HepG2 (cell line): ENCODE measurements around the gene LRRC45. TPM values are rescaled to one million over a fixed set of nuclear protein-coding genes. Genes with fewer than 3 reads are reported as not detected.

Experiments used
- ATAC-seq: fragments of 200-7000 bp; cut with Tn5 transposase; 3 replicates; pipeline ENCODE4 v1.9.1; 2020; ENCODE audit warnings: mild to moderate bottlenecking, moderate library complexity
- BruUV-seq: library from RNA; stranded (reverse); fragments of 400-500 nt; replicated peaks from 2 replicates; lab custom pipeline; 2021; lab: Mats Ljungman, UMichigan
- CTCF ChIA-PET: fragments of 300-600 bp; formaldehyde crosslinking; extraction: SDS; loops from one replicate; lab custom pipeline; 2021; ENCODE audit warnings: low total read pairs, inconsistent platforms, low intra/inter-chr PET ratio; lab: Yijun Ruan, JAX
- POLR2A ChIA-PET: fragments of 350-600 bp; sonication (Branson Sonifier 250); formaldehyde crosslinking; loops from one replicate; lab custom pipeline; 2020; ENCODE audit warnings: antibody characterized with exemption, inconsistent platforms; lab: Yijun Ruan, JAX
- DNase-seq: peaks from one replicate; pipeline ENCODE4 v3.0.0-alpha.2; 2015; ENCODE audit warnings: low spot score
- FAIRE-seq: peaks from 3 replicates; lab custom pipeline; 2011; peaks lifted over from hg19 to GRCh38; lab: Jason Lieb, UNC
- H2AFZ ChIP-seq: one replicate; pipeline ENCODE4 v1.6.1; 2011; ENCODE audit warnings: low read length, inconsistent platforms
- H3K27ac ChIP-seq: fragments of 300-600 bp; 3 replicates; pipeline ENCODE4 v1.8.0; 2011; ENCODE audit warnings: mixed run types, mild to moderate bottlenecking, mixed read lengths, low read length, inconsistent platforms; ENCODE audit not compliant: insufficient read depth; ENCODE audit errors: extremely low read length
- H3K27me3 ChIP-seq, 2 experiments: fragments of 200-600 bp in 1 of 2; 2 replicates in 1 of 2; 3 replicates in 1 of 2; pipeline versions ENCODE4 v1.6.0 to v1.8.0; 2011; ENCODE audit warnings: low read length in 2 of 2, mild to moderate bottlenecking in 2 of 2, moderate library complexity in 2 of 2, inconsistent platforms in 1 of 2; ENCODE audit not compliant: insufficient read depth in 2 of 2, control insufficient read depth in 1 of 2
- H3K36me3 ChIP-seq, 2 experiments: fragments of 200-600 bp in 1 of 2; replicated peaks in 1 of 2; 2 replicates in 1 of 2; 3 replicates in 1 of 2; pipeline versions ENCODE4 v1.5.1 to v1.8.0; 2011; ENCODE audit warnings: low read length in 2 of 2, inconsistent platforms in 1 of 2; ENCODE audit not compliant: insufficient read depth in 2 of 2, control insufficient read depth in 1 of 2
- H3K4me1 ChIP-seq: 2 replicates; pipeline ENCODE4 v1.5.1; 2012; ENCODE audit warnings: low read length, inconsistent platforms; ENCODE audit not compliant: insufficient read depth
- H3K4me2 ChIP-seq: 2 replicates; pipeline ENCODE4 v1.6.0; 2011; ENCODE audit warnings: low read depth, low read length, inconsistent platforms
- H3K4me3 ChIP-seq, 3 experiments: fragments of 200-600 bp in 1 of 3; sonication (generic), shearing (Covaris generic) in 1 of 3; replicated peaks in 1 of 3; 2 replicates each; pipeline ENCODE4 v1.5.1; 2011 to 2016; ENCODE audit warnings: low read length in 3 of 3, inconsistent platforms in 2 of 3, low read depth in 2 of 3, mild to moderate bottlenecking in 2 of 3, control low read depth in 1 of 3, mixed read lengths in 1 of 3; ENCODE audit not compliant: insufficient read depth in 1 of 3
- H3K79me2 ChIP-seq: one replicate; pipeline ENCODE4 v1.6.1; 2011; ENCODE audit warnings: low read length, inconsistent platforms; ENCODE audit not compliant: insufficient read depth
- H3K9ac ChIP-seq: 2 replicates; pipeline ENCODE4 v1.6.0; 2011; ENCODE audit warnings: mild to moderate bottlenecking, low read depth, low read length, inconsistent platforms; ENCODE audit not compliant: insufficient read depth
- H3K9me3 ChIP-seq: 2 replicates; pipeline ENCODE4 v1.5.1; 2012; ENCODE audit warnings: mild to moderate bottlenecking, low read length
- H4K20me1 ChIP-seq: 2 replicates; pipeline ENCODE4 v1.6.0; 2011; ENCODE audit warnings: inconsistent platforms, mild to moderate bottlenecking, low read length, moderate library complexity; ENCODE audit not compliant: insufficient read depth
- AKAP8 ChIP-seq: sonication (generic); formaldehyde crosslinking; IDR thresholded peaks from 2 replicates; pipeline ENCODE4 v1.5.1; 2020; ENCODE audit warnings: mild to moderate bottlenecking, missing genetic modification reagents
- ARNT ChIP-seq: fragments of 450-650 bp; IDR thresholded peaks from 2 replicates; pipeline ENCODE4 v1.6.1; 2017
- FIP1L1 ChIP-seq: fragments of 200-400 bp; formaldehyde crosslinking; IDR thresholded peaks from 2 replicates; pipeline ENCODE4 v1.6.1; 2018; ENCODE audit warnings: low read depth, mild to moderate bottlenecking, low read length, moderate library complexity, borderline replicate concordance; ENCODE audit not compliant: insufficient read depth
- FOXO1 ChIP-seq: sonication (generic); formaldehyde crosslinking; IDR thresholded peaks from 2 replicates; pipeline ENCODE4 v1.4.0; 2020; ENCODE audit warnings: missing genetic modification reagents
- GMEB2 ChIP-seq: IDR thresholded peaks from 2 replicates; pipeline ENCODE4 v1.6.1; 2016; ENCODE audit warnings: missing biosample characterization, missing genetic modification reagents, low read depth
- HIC2 ChIP-seq: sonication (generic); formaldehyde crosslinking; IDR thresholded peaks from 2 replicates; pipeline ENCODE4 v1.9.0; 2022; ENCODE audit warnings: low read depth, missing genetic modification reagents
- ISL2 ChIP-seq: sonication (generic); formaldehyde crosslinking; IDR thresholded peaks from 2 replicates; pipeline ENCODE4 v1.5.0; 2020; ENCODE audit warnings: missing genetic modification reagents
- MAFF ChIP-seq: IDR thresholded peaks from 2 replicates; pipeline ENCODE4 v1.6.1; 2011; ENCODE audit warnings: low read depth, low read length, improper control_type of control experiment
- NR2F1 ChIP-seq, 2 experiments: fragments of 450-650 bp in 1 of 2; formaldehyde crosslinking in 1 of 2; IDR thresholded peaks; 2 replicates each; pipeline versions ENCODE4 v1.5.0 to v1.6.1; 2016 to 2020; ENCODE audit warnings: mild to moderate bottlenecking in 1 of 2, missing compliant biosample characterization in 1 of 2, missing genetic modification reagents in 1 of 2, moderate library complexity in 1 of 2
- PHB2 ChIP-seq: fragments of 450-650 bp; IDR thresholded peaks from 2 replicates; pipeline ENCODE4 v1.6.1; 2018; ENCODE audit not compliant: partially characterized antibody
- POLR2AphosphoS5 ChIP-seq: IDR thresholded peaks from 2 replicates; pipeline ENCODE4 v1.6.1; 2012; ENCODE audit warnings: low read depth, low read length
- POLR2G ChIP-seq: fragments of 200-400 bp; formaldehyde crosslinking; IDR thresholded peaks from 2 replicates; pipeline ENCODE4 v1.6.1; 2018; ENCODE audit warnings: mild to moderate bottlenecking, low read depth, low read length, moderate library complexity
- SOX5 ChIP-seq: IDR thresholded peaks from 2 replicates; pipeline ENCODE4 v1.6.1; 2016; ENCODE audit warnings: borderline replicate concordance
- SP5 ChIP-seq: IDR thresholded peaks from 2 replicates; pipeline ENCODE4 v1.6.1; 2016; ENCODE audit warnings: low read depth, borderline replicate concordance
- TBP ChIP-seq: sonication (generic); formaldehyde crosslinking; IDR thresholded peaks from 2 replicates; pipeline ENCODE4 v1.5.0; 2020; ENCODE audit warnings: missing genetic modification reagents
- YY1 ChIP-seq: IDR thresholded peaks from 2 replicates; pipeline ENCODE4 v1.6.1; 2011; ENCODE audit warnings: low read length, low read depth, moderate library complexity, mild to moderate bottlenecking; ENCODE audit not compliant: insufficient read depth, insufficient replicate concordance
- ZC3H13 ChIP-seq: sonication (generic); formaldehyde crosslinking; IDR thresholded peaks from 2 replicates; pipeline ENCODE4 v1.8.1; 2023; ENCODE audit warnings: mild to moderate bottlenecking, missing genetic modification reagents, moderate library complexity
- ZNF160 ChIP-seq: sonication (generic); formaldehyde crosslinking; IDR thresholded peaks from 2 replicates; pipeline ENCODE4 v1.8.0; 2022; ENCODE audit warnings: mild to moderate bottlenecking, inconsistent platforms, missing genetic modification reagents
- ZNF205 ChIP-seq: IDR thresholded peaks from 2 replicates; pipeline ENCODE4 v1.6.1; 2018; ENCODE audit warnings: missing biosample characterization, missing genetic modification reagents
- ZNF746 ChIP-seq: sonication (generic); formaldehyde crosslinking; IDR thresholded peaks from 2 replicates; pipeline ENCODE4 v1.8.0; 2022; ENCODE audit warnings: mild to moderate bottlenecking, missing genetic modification reagents
- ZNF790 ChIP-seq: sonication (generic); formaldehyde crosslinking; IDR thresholded peaks from 2 replicates; pipeline ENCODE4 v1.8.0; 2022; ENCODE audit warnings: missing genetic modification reagents, mild to moderate bottlenecking, borderline replicate concordance
- ZNF816 ChIP-seq: sonication (generic); formaldehyde crosslinking; IDR thresholded peaks from 2 replicates; pipeline ENCODE4 v1.8.0; 2022; ENCODE audit warnings: missing genetic modification reagents, mild to moderate bottlenecking, borderline replicate concordance
- WGBS: methylation state at CpG from one replicate; pipeline ENCODE4 v1.1.6; 2017; ENCODE audit warnings: low lambda C conversion rate; 5-methylcytosine and 5-hydroxymethylcytosine counted together
- in situ Hi-C: cut with HindIII; loops from 2 replicates; pipeline ENCODE4 v1.10.0; 2017; ENCODE audit warnings: low pct_unique_long_range_greater_than_20kb; ENCODE audit not compliant: extremely low pct_ligation_motif_present
- intact Hi-C: fragments of 100-400 bp; cut with micrococcal nuclease; formaldehyde crosslinking; loops from one replicate; pipeline ENCODE4 v1.10.0; 2022; ENCODE audit not compliant: unreplicated experiment
- polyA plus RNA-seq, 8 experiments: library from polyadenylated mRNA; depleted of rRNA in 3 of 8; stranded (reverse) in 7 of 8; unstranded in 1 of 8; fragments of >200 nt; fragmentation: Illumina TruSeq in 4 of 8; extraction: Trizol in 4 of 8; gene quantifications; 2 replicates each; pipeline versions ENCODE4 v1.2.1 to v1.2.3, GENCODE V29; 2011 to 2016; ENCODE audit warnings: low read depth in 4 of 8, missing spikeins in 1 of 8, mixed read lengths in 1 of 8; ENCODE audit not compliant: insufficient read depth in 1 of 8
- total RNA-seq, 5 experiments: library from RNA; depleted of rRNA; stranded (reverse); fragments of >200 nt; fragmentation: Illumina TruSeq; extraction: Trizol; gene quantifications; 2 replicates each; pipeline ENCODE4 v1.2.3, GENCODE V29; 2016; ENCODE audit warnings: low read depth in 1 of 5

LRRC45 gene
- total and polyA plus RNA-seq, 2 of the 13 experiments (the other 11 are each of a cell fraction or from before 2014, with no cell fraction given) = 11.6 to 48.1 TPM

GRCh38 chr17:82055023-82055964, 32.2 kb downstream of the LRRC45 start:
- ATAC-seq (no peak), FAIRE-seq (no peak), DNase-seq (no peak)
- no peak overlapping the region for H2AFZ ChIP-seq
- H3K9ac ChIP-seq = no peak overlapping the region
- ChIA-PET POLR2A (interaction anchor here (1.6 to 3.1 kb wide), 3 partner anchors 8 to 18 kb away, joined by 3 to 28 read pairs (median 14); partner anchors contain the start of genes DCXR and DUS1L), CTCF (no interaction called here)
- no TSS peak for BruUV-seq
- intact Hi-C loops (no loop called here), in situ Hi-C loops (no loop called here)
- no peak overlapping the region for H3K4me2 ChIP-seq
- peaks cover 26% of the 10 kb centered on the region for H3K79me2 ChIP-seq
- no peaks in the 10 kb centered on the region; the same call in 1 of the 2 replicates for H4K20me1 ChIP-seq
- H3K36me3 ChIP-seq = peaks cover 31 to 47% of the 10 kb centered on the region in 2 experiments
- peaks cover 52% of the 10 kb centered on the region for H3K4me1 ChIP-seq
- no peaks in the 10 kb centered on the region for H3K9me3 ChIP-seq
- 92% methylated on average over 19 of the region's 26 CpGs for WGBS
- H3K27me3 ChIP-seq = no peaks in the 10 kb centered on the region; a peak in 2 of 5 replicates
- no peak overlapping the region for H3K4me3 ChIP-seq
- H3K27ac ChIP-seq = peak overlapping the region; percentile 91
- TF ChIP-seq SP5 (no peak), ISL2 (CRISPR knock-in tag) (no peak), ZNF205 (CRISPR knock-in tag) (no peak), YY1 (no peak), SOX5 (CRISPR knock-in tag) (no peak), FOXO1 (CRISPR knock-in tag) (no peak), ZNF790 (CRISPR knock-in tag) (no peak), PHB2 (no peak), ZNF816 (CRISPR knock-in tag) (no peak), AKAP8 (CRISPR knock-in tag) (0 out of 2 replicates have a peak, but pooled peaks have one; percentile 38), ZNF746 (no peak), TBP (no peak), POLR2G (peak; percentile 50), MAFF (no peak), ARNT (no peak), ZC3H13 (CRISPR knock-in tag) (0 out of 2 replicates have a peak, but pooled peaks have one; percentile 7), FIP1L1 (no peak), HIC2 (CRISPR knock-in tag) (no peak), GMEB2 (CRISPR knock-in tag) (no peak), ZNF160 (CRISPR knock-in tag) (no peak), NR2F1 (CRISPR knock-in tag; IDR thresholded peaks at IDR 0.05) (no peak), POLR2AphosphoS5 (peak; percentile 29; the same call in 1 of the 2 replicates)
